Spleen (tissue), 11 donors: ENCODE measurements around the gene SAFB. TPM values are rescaled to one million over a fixed set of nuclear protein-coding genes. Genes with fewer than 3 reads are reported as not detected.

ENCODE experiments used
- DNase-seq: peaks from one replicate; pipeline ENCODE4 v3.0.0-alpha.2; 2020
- H3K27ac ChIP-seq, 8 donors: fragments of 200-600 bp; sonication (generic) in 7 of 8; 1 replicate in 4 of 8; 2 replicates in 4 of 8; pipeline versions ENCODE4 v1.5.0 to v1.8.0; 2016 to 2021; ENCODE audit warnings: inconsistent platforms in 4 of 8, mild to moderate bottlenecking in 4 of 8, moderate library complexity in 1 of 8
- H3K27me3 ChIP-seq, 7 donors: fragments of 200-600 bp; sonication (generic) in 6 of 7; replicated peaks in 1 of 7; 1 replicate in 4 of 7; 2 replicates in 3 of 7; pipeline versions ENCODE4 v1.5.0 to v1.8.0; 2016 to 2021; ENCODE audit warnings: inconsistent platforms in 3 of 7, mild to moderate bottlenecking in 1 of 7
- H3K36me3 ChIP-seq, 6 donors: fragments of 200-600 bp; sonication (generic) in 5 of 6; 1 replicate in 4 of 6; 2 replicates in 2 of 6; pipeline versions ENCODE4 v1.5.0 to v1.8.0; 2016 to 2021; ENCODE audit warnings: inconsistent platforms in 2 of 6
- H3K4me1 ChIP-seq, 6 donors: fragments of 200-600 bp; sonication (generic) in 5 of 6; 1 replicate in 3 of 6; 2 replicates in 3 of 6; pipeline versions ENCODE4 v1.5.0 to v1.8.0; 2016 to 2021; ENCODE audit warnings: inconsistent platforms in 3 of 6
- H3K4me3 ChIP-seq, 8 donors: fragments of 200-600 bp; sonication (generic) in 7 of 8; 1 replicate in 4 of 8; 2 replicates in 4 of 8; pipeline versions ENCODE4 v1.5.0 to v1.8.0; 2016 to 2021; ENCODE audit warnings: inconsistent platforms in 4 of 8, mild to moderate bottlenecking in 4 of 8, moderate library complexity in 2 of 8
- H3K9me3 ChIP-seq, 8 donors: fragments of 200-600 bp; sonication (generic) in 7 of 8; 1 replicate in 4 of 8; 2 replicates in 4 of 8; pipeline versions ENCODE4 v1.5.0 to v1.8.0; 2016 to 2021; ENCODE audit warnings: inconsistent platforms in 4 of 8
- CTCF ChIP-seq, 11 experiments: fragments of 200-600 bp in 7 of 11; fragments of 450-650 bp in 4 of 11; sonication (generic) in 4 of 11; IDR thresholded peaks in 8 of 11; conservative IDR thresholded peaks in 3 of 11; 1 replicate in 7 of 11; 2 replicates in 4 of 11; pipeline versions ENCODE4 v1.4.0 to v1.8.0; 2016 to 2021; ENCODE audit warnings: antibody characterized with exemption in 11 of 11, inconsistent platforms in 4 of 11, mild to moderate bottlenecking in 1 of 11
- POLR2A ChIP-seq, 3 donors: fragments of 450-650 bp; IDR thresholded peaks; one replicate each; pipeline ENCODE4 v1.5.1; 2017; ENCODE audit warnings: antibody characterized with exemption in 3 of 3, mild to moderate bottlenecking in 1 of 3
- POLR2AphosphoS5 ChIP-seq, 3 donors: sonication (generic); formaldehyde crosslinking; IDR thresholded peaks; one replicate each; pipeline ENCODE4 v1.5.1; 2017; ENCODE audit warnings: antibody characterized with exemption in 3 of 3
- WGBS, 5 donors: extraction: QIAGEN DNeasy Blood & Tissue Kit in 3 of 5; methylation state at CpG; one replicate each; pipeline versions ENCODE4 v1.1.5 to v1.1.7; 2013 to 2018; 5-methylcytosine and 5-hydroxymethylcytosine counted together
- intact Hi-C: fragments of 100-400 bp; cut with DNase I; formaldehyde crosslinking; loops from one replicate; pipeline ENCODE4 v1.15.0; 2023; ENCODE audit warnings: low total_unique reads
- polyA plus RNA-seq, 3 donors: library from polyadenylated mRNA; stranded (reverse); fragments of 200-250 nt; gene quantifications; one replicate each; pipeline ENCODE4 v1.2.1, GENCODE V29; 2013
- total RNA-seq, 7 donors: library from RNA; depleted of rRNA in 3 of 7; stranded (reverse); fragments of >200 nt in 3 of 7; fragmentation: NEBNext Ultra II Directional in 4 of 7; extraction: Animal tissue kit (Norgen Biotek cat#: 25700) in 4 of 7; gene quantifications; one replicate each; pipeline versions ENCODE4 v1.1.0 to v1.2.1, GENCODE V29; 2016 to 2021
- donor health status: healthy with polysubstance abuse.
- donor health status: DM: no; HTN: no; CAD: no; lungs with moderate emphysema.
- donor health status: DM: no; HTN: no; CAD: no.
- donor health status: Bipolar disorder and iron deficiency.
- donor health status: healthy.
- donor health status: DM: no; HTN: no; CAD: no.
- donor health status: DM: yes; HTN: yes; CAD: no.

SAFB gene
- total and polyA plus RNA-seq, 10 donors, result 41.7 to 161 (median 99.2) TPM

GRCh38 chr19:5695649-5696195, 72.8 kb downstream of the SAFB start:
- DNase-seq, result peak; percentile 74
- peak in 1 of 3 donors; percentile 7 for TF ChIP-seq POLR2AphosphoS5 (IDR thresholded peaks at IDR 0.05)
- TF ChIP-seq POLR2A (IDR thresholded peaks at IDR 0.05), result no peak
- TF ChIP-seq CTCF (IDR thresholded peaks at IDR 0.05 in 8 of 11, conservative IDR thresholded peaks at IDR 0.05 in 3 of 11), result no peak
- Histone ChIP-seq H3K27ac (peak overlapping the region in 1 of 8 donors; percentile 6), H3K4me3 (no peak overlapping the region), H3K4me1 (peaks cover 8 to 42% (median 30%) of the 10 kb centered on the region in 6 donors), H3K9me3 (no peaks in the 10 kb centered on the region), H3K36me3 (peaks cover 4 to 95% (median 84%) of the 10 kb centered on the region in 6 donors), H3K27me3 (no peaks in the 10 kb centered on the region)
- intact Hi-C loops, result no loop called here
- WGBS, 5 donors, result 77 to 90% (median 83%) methylated on average over 14 to 28 of the region's 28 CpGs

DNA sequence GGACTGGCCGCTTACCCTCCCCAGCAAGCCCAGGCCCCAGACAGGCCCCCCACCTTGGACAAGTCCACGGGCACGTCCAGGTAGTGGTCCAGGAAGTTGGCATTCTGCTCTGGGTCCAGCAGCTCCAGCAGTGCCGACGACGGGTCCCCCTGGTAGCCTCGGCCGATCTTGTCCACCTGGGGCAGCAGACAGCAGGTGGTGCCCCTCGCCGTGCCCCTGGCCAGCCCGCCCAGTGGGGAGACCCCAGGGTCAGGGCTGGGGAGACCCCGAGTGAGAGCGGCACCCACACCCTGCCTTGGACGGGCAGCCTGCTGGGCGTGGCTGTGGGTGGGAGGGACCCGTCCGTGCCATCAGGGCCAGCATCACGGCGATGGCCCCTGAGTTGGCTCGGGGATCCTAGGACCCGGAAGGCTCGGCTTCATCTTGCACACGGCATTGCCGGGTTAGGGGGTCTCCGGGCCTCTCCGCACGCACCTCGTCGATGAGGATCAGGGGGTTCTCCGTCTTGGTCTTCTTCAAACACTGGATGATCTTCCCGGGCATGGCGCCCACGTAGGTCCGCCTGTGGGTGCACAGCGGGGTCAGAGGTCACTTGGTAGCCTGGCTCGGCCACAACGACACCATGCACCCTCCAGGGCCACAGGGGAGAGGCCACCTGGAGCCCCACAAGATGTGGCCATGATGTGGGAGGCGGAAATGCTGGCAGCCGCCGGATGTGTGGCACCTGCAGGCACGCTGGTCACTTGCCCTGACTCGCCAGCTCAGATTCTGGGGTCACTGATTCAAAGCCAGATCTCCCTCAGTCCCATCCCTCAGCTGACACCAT, 73.5 kb downstream of the SAFB start:
- intact Hi-C loops, result no loop called here
- H3K27ac ChIP-seq, result peak overlapping the region in 1 of 8 donors; percentile 8
- H3K9me3 ChIP-seq, result no peaks in the 10 kb centered on the region
- peak; percentile 74 for DNase-seq
- peaks cover 4 to 100% (median 91%) of the 10 kb centered on the region in 6 donors for H3K36me3 ChIP-seq
- peaks cover 8 to 35% (median 24%) of the 10 kb centered on the region in 6 donors for H3K4me1 ChIP-seq
- 87 to 94% (median 88%) methylated on average over 24 to 42 of the region's 42 CpGs for WGBS, 5 donors
- TF ChIP-seq CTCF (IDR thresholded peaks at IDR 0.05 in 8 of 11, conservative IDR thresholded peaks at IDR 0.05 in 3 of 11) (no peak), POLR2A (IDR thresholded peaks at IDR 0.05) (no peak), POLR2AphosphoS5 (IDR thresholded peaks at IDR 0.05) (peak in 2 of 3 donors; percentile 25 to 57)
- no peak overlapping the region for H3K4me3 ChIP-seq
- H3K27me3 ChIP-seq, result no peaks in the 10 kb centered on the region

DNA sequence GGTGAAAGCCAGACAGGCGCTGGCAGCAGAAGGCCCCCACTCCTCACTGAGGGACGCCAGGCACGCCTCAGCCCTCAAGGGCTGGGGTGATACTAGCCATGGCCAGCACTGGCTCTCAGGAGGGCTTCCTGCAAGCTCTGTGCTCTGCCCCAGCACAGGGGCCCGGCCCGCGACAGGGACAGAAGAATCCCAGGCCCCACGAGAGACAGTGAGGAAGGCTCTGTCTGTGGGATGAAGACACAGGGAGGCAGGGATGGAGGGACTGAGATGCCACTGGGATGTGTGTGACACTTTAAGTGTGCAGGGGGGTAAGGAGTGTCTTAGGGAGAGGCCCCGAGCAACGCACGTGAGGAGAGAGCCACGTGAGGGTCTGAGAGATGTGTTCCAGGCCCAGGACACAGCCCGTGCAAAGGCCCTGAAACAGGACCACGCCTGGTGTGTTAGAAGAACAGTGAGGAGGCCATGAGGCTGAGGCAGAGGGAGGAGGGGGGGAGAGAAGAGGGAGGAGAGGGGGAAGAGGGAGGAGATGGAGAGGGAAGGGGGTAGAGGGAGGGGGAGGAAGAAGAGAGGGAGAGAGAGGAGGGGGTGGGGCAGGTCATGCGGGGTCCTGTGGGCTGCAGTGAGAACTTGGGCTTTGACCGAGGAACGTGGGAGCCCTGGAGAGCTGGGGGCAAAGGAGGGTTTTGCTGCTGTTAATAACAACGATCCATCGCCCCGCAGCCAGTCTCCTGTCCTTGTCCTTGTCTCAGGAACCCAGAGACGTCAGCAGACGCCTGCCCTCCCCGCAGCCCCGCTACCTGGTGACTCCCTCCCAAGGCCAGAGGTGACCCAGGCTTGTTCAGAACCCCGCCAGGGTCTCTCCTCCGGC, 74.4 kb downstream of the SAFB start:
- intact Hi-C loops, result no loop called here
- DNase-seq, result peak; percentile 67
- H3K4me1 ChIP-seq, result peaks cover 0 to 26% (median 16%) of the 10 kb centered on the region in 6 donors
- 70 to 87% (median 79%) methylated on average over 22 to 25 of the region's 25 CpGs for WGBS, 5 donors
- no peak overlapping the region for H3K4me3 ChIP-seq
- H3K36me3 ChIP-seq, result peaks cover 4 to 100% (median 85%) of the 10 kb centered on the region in 6 donors
- peak overlapping the region in 1 of 8 donors; percentile 8 for H3K27ac ChIP-seq
- no peaks in the 10 kb centered on the region for H3K9me3 ChIP-seq
- H3K27me3 ChIP-seq, result no peaks in the 10 kb centered on the region
- TF ChIP-seq POLR2A (IDR thresholded peaks at IDR 0.05) (no peak), POLR2AphosphoS5 (IDR thresholded peaks at IDR 0.05) (peak in 2 of 3 donors; percentile 6 to 8), CTCF (IDR thresholded peaks at IDR 0.05 in 8 of 11, conservative IDR thresholded peaks at IDR 0.05 in 3 of 11) (no peak)
